ENCODE results near the gene TAS2R41.

Gene TAS2R41

GRCh38 chr7:143477501-143478150 lies at the start of gene TAS2R41:
Gene TAS2R41, plus strand, starts transcription at chr7:143477873. Its CDS starts 0 bp downstream, at chr7:143477873.
- no peak for DNase-seq

GRCh38 chr7:143429770-143430698 lies 47.6 kb upstream of the TAS2R41 start:
- no peak for DNase-seq

DNA sequence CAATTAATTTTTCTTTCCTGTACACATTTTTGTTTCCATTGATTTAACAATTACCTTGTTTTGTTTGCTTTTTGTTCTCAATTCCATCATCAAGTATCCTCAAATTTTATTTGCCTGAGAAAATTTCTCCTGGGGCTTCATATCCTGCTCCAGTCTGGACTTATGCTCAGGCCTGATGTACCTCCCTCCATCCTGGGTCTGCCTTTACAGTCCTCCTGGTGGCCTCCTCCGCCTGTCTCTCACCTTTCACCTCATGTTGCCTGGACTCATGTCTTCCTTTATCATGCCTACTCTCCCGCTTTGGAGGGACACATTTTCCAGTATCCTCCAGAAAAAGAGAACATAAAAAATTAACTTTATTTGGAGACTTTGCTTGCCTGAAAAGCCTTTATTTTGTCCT lies 46.6 kb upstream of the TAS2R41 start:
- no peak for DNase-seq

DNA sequence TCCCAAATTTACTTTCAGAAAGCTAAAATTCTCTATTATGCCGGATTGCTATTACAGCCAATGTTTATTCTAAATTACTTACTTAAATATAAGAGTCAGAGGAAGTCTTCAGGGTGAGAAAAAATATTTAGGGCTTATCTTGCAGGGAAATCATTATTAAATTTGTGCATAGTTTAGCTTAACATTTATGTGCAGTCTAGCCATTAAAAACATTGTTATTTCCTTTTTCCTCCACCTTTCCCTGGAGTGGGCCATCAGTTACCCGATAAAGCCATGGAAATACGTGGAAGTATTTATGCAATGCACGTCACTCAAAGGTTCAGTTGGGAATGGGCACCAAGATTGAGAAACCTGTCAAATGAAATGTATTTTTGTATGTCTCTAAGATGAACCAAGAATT lies 43.9 kb upstream of the TAS2R41 start:
- DNase-seq = no peak

DNA sequence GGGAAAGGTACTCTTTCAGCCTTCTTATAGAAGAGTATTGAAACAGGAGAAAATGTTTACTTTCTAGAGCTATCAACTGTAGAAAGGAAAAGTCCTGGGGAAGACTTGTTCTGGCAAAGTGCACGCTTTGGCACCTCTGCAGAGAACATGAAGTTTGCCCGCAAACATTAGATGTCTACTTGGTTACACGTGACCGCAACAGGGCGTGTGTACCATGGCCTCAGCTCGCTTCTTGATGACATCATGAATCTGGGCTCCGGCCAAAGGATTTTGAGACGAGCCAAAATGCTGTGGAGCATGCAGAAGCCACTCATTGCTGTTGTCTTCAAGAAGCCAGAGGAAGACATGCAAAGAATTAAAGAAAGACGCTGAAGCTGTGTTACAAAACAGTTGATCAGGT lies 43.0 kb upstream of the TAS2R41 start:
- DNase-seq = no peak

DNA sequence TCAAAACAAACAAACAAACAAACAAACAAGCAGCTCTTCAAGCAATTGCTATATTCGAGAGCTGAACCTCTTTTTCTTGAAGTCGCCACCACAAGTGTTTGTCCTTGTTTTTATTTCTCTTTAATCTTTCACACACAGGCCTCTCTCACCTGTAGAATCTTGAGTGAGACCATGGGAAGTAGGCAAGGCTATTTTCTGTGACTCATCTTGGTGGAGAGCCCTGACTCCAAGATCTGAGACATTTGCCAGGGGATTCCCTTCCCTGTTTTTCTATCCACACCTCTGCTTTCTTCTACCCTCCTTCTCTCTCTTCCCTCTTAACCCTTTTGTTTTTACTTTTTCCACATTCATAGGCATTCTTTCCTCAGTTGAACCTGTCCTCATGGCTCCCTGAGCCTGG lies 42.4 kb upstream of the TAS2R41 start:
- no peak for DNase-seq

DNA sequence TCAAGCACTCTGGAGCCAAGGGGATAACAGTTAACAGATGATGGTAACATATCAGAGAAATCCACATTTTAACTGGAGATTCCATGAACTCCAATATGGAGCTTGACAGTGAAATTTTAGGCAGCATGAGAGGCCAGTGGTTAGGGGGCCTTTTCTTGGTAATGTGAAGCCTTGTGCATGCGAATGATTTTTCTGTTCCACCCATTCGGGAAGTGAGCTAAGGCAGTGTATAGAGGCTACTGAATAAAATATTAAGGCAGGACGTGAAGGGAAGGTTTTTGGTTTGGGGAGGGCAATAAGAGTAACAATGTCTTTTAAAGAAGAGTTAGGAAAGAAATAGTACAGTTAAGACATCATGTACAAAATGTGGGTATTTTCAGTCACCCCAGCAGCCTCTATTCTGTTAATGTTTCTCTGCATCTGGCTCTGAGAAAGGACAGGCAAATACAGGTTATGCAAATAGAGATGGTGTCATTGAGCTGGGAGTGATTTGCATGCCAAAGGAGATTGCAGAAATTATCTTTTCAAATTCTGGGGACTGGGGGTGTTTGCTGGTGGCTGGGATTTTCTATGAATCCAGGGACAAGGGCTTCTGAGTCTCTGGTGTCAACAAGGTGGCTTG lies 41.2 kb upstream of the TAS2R41 start:
- no peak for DNase-seq

- no peak for DNase-seq
These were observed 40.1 kb upstream of the TAS2R41 start for GRCh38 chr7:143437578-143437977.

DNA sequence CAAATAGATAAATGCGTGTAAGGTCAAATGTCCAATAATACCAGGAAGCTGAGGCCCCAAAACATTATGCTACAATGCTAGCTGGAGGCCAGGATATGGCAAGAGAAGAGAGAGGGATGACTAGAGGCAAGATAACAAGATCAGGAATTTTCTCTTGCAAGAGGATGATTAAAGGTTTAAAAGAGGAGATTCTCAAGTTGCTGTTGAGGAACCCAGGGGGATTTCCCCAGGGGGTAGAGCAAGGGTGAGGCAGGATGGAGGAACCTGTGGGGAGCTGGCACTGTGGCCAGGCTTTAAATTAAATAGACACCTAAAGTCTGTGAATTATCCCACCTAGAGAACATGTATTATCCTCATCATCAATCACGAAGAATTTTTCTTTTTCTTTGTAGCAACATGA lies 37.8 kb upstream of the TAS2R41 start:
- DNase-seq = no peak

- no peak for DNase-seq
These were observed 34.5 kb upstream of the TAS2R41 start, which contains the start of gene TAS2R60 for GRCh38 chr7:143443153-143443552. Gene TAS2R60, plus strand, starts transcription at chr7:143443453. Its CDS starts 0 bp downstream, at chr7:143443453.

DNA sequence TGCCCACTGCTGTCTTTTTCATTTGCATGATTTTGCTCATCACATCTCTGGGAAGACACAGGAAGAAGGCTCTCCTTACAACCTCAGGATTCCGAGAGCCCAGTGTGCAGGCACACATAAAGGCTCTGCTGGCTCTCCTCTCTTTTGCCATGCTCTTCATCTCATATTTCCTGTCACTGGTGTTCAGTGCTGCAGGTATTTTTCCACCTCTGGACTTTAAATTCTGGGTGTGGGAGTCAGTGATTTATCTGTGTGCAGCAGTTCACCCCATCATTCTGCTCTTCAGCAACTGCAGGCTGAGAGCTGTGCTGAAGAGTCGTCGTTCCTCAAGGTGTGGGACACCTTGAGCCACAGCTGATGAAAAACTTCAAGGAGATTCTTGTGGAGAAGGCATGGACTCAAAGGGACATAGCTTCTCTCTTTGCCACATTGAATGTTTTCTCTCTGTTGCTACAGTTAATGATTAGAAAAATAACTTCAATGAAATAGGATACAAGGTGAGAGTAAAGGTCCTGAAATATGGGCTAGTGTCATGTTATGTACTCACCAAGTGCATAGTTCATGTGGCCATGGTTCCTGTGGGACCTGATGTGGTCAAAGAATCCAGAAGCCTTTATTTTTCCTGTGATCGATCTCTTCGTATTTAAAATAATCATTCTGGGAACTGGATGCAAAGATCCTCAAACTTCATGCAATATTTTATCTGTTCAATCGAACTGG lies 33.5 kb upstream of the TAS2R41 start:
- DNase-seq = no peak

DNA sequence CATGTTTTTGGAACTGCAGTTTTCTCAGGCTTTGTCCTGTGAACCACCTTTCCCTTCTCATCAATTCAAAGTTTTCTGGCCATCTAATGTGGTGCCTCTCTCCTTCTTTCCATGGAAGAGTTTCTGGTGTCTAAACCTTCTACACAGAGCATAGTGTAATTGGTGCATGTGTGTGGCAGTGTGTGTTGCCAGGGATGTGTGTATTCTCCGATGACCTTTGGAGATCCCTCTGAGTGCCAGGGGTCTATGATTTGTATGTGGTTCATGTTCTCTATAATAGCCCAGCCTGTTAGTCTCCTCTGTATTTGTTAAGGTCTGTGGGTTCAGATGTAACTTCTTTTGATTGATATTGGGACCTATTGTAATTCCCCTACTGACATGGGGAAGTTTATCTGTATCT lies 32.9 kb upstream of the TAS2R41 start:
- no peak for DNase-seq

GRCh38 chr7:143447466-143447865 lies 30.2 kb upstream of the TAS2R41 start:
- DNase-seq = no peak

DNA sequence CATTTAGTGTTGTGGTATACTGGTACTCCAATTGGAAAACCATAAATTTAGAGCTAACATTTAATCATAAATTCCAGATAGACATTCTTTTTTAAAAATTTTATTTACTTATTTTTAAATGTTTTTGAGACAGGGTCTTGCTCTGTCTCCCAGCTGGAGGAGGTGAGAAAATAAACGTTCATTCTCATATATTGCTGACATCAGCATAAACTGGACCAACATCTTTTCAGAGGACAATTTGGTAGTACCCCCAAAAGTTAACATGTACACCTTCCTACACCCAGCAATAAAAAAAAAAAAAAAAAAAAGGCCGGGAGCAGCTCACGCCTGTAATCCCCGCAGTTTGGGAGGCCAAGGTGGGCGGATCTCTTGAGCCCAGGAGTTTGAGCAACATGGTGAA lies 29.2 kb upstream of the TAS2R41 start:
- DNase-seq = no peak

DNA sequence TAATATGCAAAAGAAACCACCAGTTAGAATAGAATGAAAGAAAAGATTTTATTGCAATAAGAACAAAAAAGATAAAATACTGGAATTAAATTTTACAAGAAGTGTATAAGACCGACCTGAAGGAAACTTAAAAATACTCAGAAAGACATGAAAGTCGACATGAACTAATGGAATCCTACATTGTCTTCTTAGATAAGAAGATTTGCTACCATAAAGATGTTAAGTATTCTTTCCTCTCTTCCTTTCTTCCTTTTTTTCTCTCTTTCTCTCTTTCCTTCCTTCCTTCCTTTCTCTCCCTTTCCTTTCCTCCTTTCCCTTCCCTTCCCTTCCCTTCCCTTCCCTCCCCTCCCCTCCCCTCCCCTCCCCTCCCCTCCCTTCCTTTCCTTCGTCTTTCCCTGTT lies 27.9 kb upstream of the TAS2R41 start:
- DNase-seq = no peak

DNA sequence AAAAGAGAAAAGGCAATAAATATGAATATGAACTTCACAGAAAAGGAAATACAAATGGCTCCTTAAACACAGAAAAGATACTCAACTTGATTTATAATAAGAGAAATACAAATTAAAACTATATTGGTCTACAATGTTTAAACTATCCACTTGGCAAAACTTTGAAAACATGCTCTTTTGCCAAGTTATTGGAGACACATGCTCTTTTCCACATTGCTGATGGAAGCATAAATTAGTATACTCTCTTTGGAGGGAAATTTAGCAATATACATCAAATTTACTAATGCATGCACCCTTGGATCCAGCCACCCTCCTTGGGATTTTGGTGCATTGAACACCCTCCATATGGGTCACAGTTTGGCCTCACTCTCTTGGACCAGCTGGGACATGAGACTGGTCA lies 26.6 kb upstream of the TAS2R41 start:
- no peak for DNase-seq

- no peak for DNase-seq
These were observed 25.9 kb upstream of the TAS2R41 start for GRCh38 chr7:143451746-143452145.

DNA sequence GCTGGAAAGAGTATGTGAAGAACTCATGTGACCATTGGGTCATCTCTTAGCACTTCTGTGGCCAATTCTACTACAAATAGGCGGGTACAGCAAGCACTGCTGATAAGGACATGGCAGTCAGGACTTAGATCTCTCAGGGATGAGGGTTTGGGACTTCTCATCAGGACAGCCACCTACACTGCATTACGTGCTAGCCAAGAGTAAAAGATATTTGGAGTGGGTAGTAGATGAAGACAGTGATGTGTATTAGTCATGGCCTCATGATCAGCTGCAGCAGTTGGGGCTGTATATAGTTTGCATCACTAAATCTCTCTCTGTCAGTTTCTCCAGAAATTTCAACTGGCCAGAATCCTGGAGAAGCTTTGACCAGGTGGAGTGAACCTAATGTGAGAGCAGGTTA lies 25.2 kb upstream of the TAS2R41 start:
- no peak for DNase-seq

DNA sequence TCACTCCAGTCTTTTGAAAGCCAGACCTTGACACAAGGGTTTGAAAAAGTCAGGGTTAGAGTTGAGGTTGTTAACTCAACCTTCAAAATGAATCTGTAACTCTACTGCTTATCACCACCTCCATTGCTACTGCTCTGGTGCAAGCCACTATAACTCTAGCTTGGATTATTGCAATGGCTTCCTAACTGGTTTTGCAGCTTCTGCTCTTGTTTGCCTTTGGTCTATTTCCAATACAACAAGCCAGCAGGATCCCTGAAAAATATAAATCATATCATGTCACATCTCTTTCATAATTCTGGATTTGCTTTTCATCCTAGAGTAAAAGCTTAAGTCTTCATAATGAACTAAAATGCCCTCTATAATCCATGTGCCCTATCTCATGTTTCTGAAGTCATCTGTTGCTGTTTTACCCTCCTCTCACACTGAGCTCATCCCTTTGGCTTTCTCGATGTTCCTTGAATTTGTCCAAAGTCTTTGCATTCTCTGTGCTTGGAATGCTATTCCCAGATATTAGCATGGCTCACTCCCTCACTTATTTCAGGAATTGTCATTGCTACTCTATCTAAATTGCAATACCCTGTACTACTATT lies 23.5 kb upstream of the TAS2R41 start:
- DNase-seq = no peak

GRCh38 chr7:143455491-143455890 lies 22.2 kb upstream of the TAS2R41 start:
- DNase-seq = no peak

GRCh38 chr7:143455942-143456341 lies 21.7 kb upstream of the TAS2R41 start:
- no peak for DNase-seq

GRCh38 chr7:143456992-143457793 lies 20.5 kb upstream of the TAS2R41 start:
- no peak for DNase-seq

Measured in stimulated activated CD4-positive, alpha-beta T cell treated with anti-CD3 and anti-CD28 coated beads, Interleukin-4, amount 100 ng/mL, for 4 hours (primary cell).